ENCODE results near the gene FREM1. TPM values are rescaled to one million over a fixed set of nuclear protein-coding genes. Genes with fewer than 3 reads are reported as not detected.
A peak's percentile ranks its signal among the peaks of the same experiment; 100 is the strongest.

FREM1 gene
- total and polyA plus RNA-seq, 5 donors = 3.8 to 8.7 (median 5.3) TPM

DNA sequence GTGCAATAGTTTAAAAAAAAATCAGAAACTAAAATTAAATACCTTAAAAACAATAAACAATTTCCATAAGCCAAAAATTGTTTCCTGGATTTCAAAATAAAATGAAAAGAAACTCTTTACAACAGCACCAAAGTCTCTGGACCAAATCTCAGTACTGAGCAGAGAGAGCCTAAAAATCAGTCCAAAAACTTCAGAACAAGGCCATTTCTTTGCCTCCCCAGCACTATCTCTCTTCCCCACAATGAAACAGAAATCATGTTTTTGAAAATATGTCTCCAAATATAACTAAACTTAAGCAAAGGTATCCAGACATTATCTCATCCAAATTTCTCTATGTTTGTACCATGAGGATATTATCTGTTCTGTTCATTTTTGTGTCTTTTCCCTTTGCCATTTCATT lies 1.0 kb downstream of the FREM1 start:
- Histone ChIP-seq H3K27me3 (ENCODE audit: control insufficient read depth, insufficient read depth) (no peaks in the 10 kb centered on the region), H3K4me1 (ENCODE audit: control insufficient read depth, insufficient read depth, low read length) (peaks cover 4% of the 10 kb centered on the region), H3K4me3 (ENCODE audit: low read length) (peak overlapping the region; percentile 41), H3K27ac (ENCODE audit: low read length) (no peak overlapping the region), H3K9me3 (ENCODE audit: control insufficient read depth, low read length) (no peaks in the 10 kb centered on the region)
- ATAC-seq (no peak), DNase-seq (no peak)
- intact Hi-C loops (cut with DNase I) = no loop called here

DNA sequence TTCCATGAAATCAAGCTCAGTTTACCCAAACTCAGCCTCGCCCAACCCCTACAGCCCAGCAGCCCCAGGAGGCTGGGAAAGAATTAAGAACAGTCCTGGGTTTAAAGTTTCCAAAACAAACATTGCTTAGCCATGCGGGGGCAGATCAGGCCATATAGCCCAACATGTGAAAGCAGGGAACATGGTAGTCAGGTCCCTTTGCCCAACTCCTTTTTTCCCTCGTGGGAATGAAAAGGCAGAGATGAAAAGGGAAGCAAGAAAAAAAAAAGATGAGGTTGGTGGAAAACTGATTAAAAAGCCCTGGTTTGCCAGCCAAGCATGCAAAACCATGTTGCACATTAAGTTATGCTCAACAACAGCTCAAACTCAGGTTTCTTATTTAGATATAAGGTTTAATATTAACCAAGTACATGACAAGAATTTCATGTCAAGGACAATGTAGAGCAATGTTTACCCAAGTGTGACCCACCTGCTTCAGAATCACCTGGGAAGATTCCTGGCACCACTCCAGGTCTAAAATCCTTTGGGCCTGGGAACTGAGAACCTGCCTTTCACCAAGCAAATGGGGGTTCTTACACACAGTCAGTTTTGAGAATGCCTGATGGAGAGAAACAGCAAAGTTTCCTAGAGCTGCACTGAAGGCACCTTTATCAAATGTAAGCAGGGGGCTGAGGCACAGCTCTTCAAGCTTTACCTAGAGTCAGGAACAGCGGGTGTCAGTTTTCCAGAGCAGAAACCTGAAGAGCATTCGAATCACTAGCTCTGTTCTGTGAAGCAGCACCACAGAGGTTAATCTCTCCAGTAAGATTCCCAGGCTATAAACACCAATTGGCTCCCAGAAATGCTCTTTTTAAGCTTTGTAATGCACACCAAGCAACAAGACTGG lies 1.7 kb downstream of the FREM1 start:
- DNase-seq = no peak
- Histone ChIP-seq H3K9me3 (ENCODE audit: control insufficient read depth, low read length) (no peaks in the 10 kb centered on the region), H3K4me1 (ENCODE audit: control insufficient read depth, insufficient read depth, low read length) (peaks cover 4% of the 10 kb centered on the region), H3K27ac (ENCODE audit: low read length) (peak overlapping the region; percentile 48), H3K4me3 (ENCODE audit: low read length) (peak overlapping the region; percentile 41), H3K27me3 (ENCODE audit: control insufficient read depth, insufficient read depth) (no peaks in the 10 kb centered on the region)
- peak; percentile 30 to 32 for ATAC-seq
- intact Hi-C loops (cut with DNase I) = no loop called here
- 39% methylated on average over 5 of the region's 5 CpGs for WGBS

DNA sequence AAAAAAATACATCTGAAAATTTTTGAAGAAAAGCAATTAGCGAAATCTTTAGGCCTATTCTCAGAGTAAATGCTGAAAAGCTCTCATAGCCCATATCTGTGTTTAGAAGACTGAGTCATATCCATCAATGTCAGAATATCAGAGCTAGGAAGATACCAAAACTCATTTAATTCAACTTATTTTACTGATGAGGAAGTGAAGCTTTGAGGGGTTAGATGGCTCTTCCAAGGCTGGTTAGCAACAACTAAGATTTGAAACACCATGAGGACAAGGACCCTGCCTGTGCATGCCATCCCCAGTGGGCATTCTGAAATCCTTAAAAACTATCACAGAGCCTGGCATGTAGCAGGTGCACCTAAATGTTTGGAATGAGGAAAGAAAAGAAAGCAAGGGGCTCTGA lies 2.5 kb downstream of the FREM1 start:
- intact Hi-C loops (cut with DNase I) = no loop called here
- Histone ChIP-seq H3K4me1 (ENCODE audit: control insufficient read depth, insufficient read depth, low read length) (peaks cover 4% of the 10 kb centered on the region), H3K4me3 (ENCODE audit: low read length) (no peak overlapping the region), H3K27me3 (ENCODE audit: control insufficient read depth, insufficient read depth) (no peaks in the 10 kb centered on the region), H3K27ac (ENCODE audit: low read length) (no peak overlapping the region), H3K9me3 (ENCODE audit: control insufficient read depth, low read length) (no peaks in the 10 kb centered on the region)
- DNase-seq (no peak), ATAC-seq (no peak)
- 69% methylated on average over 1 of the region's 1 CpG for WGBS

DNA sequence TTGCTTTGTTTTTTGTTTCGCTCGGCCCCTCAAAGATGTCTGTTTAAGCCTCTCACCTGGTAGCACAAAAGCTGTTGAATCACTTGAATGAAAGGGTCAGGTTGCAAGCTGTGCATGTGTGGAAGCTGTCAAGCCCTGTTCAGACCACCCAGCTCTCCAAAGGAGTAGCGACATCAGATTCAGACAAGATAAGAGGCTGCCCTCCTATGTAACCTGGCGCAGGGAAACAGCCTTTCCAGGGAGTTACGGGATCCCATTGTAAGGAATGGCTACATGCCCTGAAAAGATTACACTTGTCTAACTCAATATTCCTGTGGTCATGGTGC lies 2.9 kb downstream of the FREM1 start:
- Histone ChIP-seq H3K27me3 (ENCODE audit: control insufficient read depth, insufficient read depth) (no peaks in the 10 kb centered on the region), H3K4me3 (ENCODE audit: low read length) (no peak overlapping the region), H3K4me1 (ENCODE audit: control insufficient read depth, insufficient read depth, low read length) (peaks cover 5% of the 10 kb centered on the region), H3K9me3 (ENCODE audit: control insufficient read depth, low read length) (no peaks in the 10 kb centered on the region), H3K27ac (ENCODE audit: low read length) (peak overlapping the region; percentile 66)
- intact Hi-C loops (cut with DNase I) = no loop called here
- 75% methylated on average over 5 of the region's 5 CpGs for WGBS
- DNase-seq (no peak), ATAC-seq (no peak)

DNA sequence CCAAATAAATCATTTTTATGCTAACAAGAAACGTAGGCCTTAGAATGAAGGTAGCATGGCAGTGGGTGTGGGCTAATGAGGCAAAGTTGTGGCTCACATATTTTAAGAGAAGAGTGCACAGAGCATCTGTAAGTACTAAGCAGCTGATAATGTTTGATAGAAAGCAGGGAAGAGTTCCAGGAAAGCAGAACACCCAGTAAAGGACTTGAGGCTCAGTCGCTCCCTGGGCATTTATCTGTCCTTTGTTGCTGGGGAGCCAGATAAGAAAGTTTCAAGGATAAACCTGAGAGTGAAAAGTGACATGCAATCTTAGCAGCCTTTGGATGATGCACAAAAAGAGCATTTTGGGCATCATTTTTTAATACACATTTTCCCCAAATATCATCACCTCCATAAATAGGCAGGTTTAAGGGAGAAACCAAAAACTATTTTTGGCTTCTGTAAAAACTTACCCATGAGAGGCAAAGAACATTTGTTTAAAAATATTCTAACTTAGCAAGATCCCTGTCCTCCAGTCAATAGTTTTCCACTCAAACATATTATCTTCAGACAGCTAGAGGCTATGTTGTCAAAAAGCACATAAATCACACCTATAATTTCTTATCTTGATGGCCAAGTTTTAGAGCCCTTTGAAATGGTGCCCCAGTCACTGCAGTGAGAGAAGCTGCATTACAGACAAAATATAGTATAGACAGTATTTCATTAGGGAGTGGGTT lies 3.4 kb downstream of the FREM1 start:
- no peak overlapping the region for H3K4me3 ChIP-seq (ENCODE audit: low read length)
- DNase-seq (no peak), ATAC-seq (peak in 1 of 2 donors; percentile 38)
- intact Hi-C loops (cut with DNase I) = no loop called here
- H3K4me1 ChIP-seq (ENCODE audit: control insufficient read depth, insufficient read depth, low read length) = peaks cover 6% of the 10 kb centered on the region
- WGBS = 36% methylated on average over 2 of the region's 2 CpGs
- H3K27ac ChIP-seq (ENCODE audit: low read length) = no peak overlapping the region
- H3K27me3 ChIP-seq (ENCODE audit: control insufficient read depth, insufficient read depth) = no peaks in the 10 kb centered on the region
- H3K9me3 ChIP-seq (ENCODE audit: control insufficient read depth, low read length) = no peaks in the 10 kb centered on the region

DNA sequence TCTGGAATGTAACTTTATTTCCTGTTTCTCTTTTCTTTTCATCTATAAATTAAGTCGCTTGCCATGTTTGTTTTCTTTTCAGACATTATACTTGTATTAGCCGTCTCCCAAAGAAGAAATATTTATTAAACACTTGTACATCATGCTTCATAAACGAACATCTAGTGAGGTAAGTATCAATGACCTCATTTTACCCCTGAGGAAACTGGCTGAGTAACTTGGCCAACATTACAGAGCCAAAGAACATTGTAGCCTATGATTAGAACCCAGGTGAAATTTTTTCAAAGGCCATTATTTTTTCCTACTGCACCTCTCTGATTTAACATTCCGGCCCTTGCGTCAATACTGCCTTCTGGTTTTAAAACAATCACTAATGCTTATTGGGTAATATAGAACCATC lies 4.2 kb downstream of the FREM1 start:
- WGBS = 58% methylated on average over 5 of the region's 5 CpGs
- H3K9me3 ChIP-seq (ENCODE audit: control insufficient read depth, low read length) = no peaks in the 10 kb centered on the region
- no peak overlapping the region for H3K27ac ChIP-seq (ENCODE audit: low read length)
- ATAC-seq (no peak), DNase-seq (no peak)
- no peak overlapping the region for H3K4me3 ChIP-seq (ENCODE audit: low read length)
- H3K27me3 ChIP-seq (ENCODE audit: control insufficient read depth, insufficient read depth) = no peaks in the 10 kb centered on the region
- H3K4me1 ChIP-seq (ENCODE audit: control insufficient read depth, insufficient read depth, low read length) = peaks cover 6% of the 10 kb centered on the region
- intact Hi-C loops (cut with DNase I) = no loop called here

DNA sequence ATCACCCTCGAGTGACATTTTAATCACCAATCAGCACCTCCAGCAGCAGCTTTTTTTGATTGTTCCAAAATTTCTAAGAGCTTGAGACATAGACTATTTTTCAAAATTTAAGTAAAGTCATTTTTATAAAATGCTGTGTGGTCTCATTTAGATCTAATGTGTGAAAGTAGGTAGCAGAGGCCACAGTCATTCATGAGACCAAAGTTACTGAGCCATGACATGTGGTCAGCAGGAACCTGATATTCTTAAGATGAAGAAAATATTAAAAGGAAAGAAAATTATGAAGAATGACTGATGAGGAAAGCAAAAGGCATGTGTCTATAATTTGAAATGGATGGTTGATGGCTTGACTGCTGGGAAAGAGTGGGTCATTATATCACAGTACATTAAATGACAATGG lies 7.2 kb downstream of the FREM1 start:
- H3K27ac ChIP-seq (ENCODE audit: low read length) = no peak overlapping the region
- no peaks in the 10 kb centered on the region for H3K9me3 ChIP-seq (ENCODE audit: control insufficient read depth, low read length)
- no peak for ATAC-seq
- intact Hi-C loops (cut with DNase I) = no loop called here
- peaks cover 6% of the 10 kb centered on the region for H3K4me1 ChIP-seq (ENCODE audit: control insufficient read depth, insufficient read depth, low read length)
- no peaks in the 10 kb centered on the region for H3K27me3 ChIP-seq (ENCODE audit: control insufficient read depth, insufficient read depth)
- no peak for DNase-seq
- 15% methylated on average over 1 of the region's 1 CpG for WGBS
- H3K4me3 ChIP-seq (ENCODE audit: low read length) = no peak overlapping the region

DNA sequence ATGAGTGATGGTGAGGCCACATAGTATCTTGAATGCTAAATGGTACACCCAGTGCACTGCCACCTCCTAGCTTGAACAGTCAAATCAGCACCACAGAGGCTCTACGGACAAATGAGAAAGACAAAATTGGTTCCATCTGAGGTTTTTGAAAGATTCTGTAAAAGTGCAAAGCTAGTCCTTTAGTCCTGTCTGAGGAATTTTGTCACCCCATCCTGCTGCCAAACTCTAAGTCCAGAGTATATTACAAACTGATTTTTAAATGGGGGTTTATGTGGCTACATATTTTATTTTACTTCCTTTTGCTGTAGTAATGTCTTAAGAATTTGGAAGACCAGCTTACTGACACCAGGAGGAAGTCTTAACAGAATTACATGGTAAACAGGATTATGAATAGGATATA lies 7.7 kb downstream of the FREM1 start:
- WGBS = 60% methylated on average over 1 of the region's 1 CpG
- no peak overlapping the region for H3K4me3 ChIP-seq (ENCODE audit: low read length)
- DNase-seq (no peak), ATAC-seq (no peak)
- no peaks in the 10 kb centered on the region for H3K27me3 ChIP-seq (ENCODE audit: control insufficient read depth, insufficient read depth)
- peaks cover 6% of the 10 kb centered on the region for H3K4me1 ChIP-seq (ENCODE audit: control insufficient read depth, insufficient read depth, low read length)
- intact Hi-C loops (cut with DNase I) = no loop called here
- no peak overlapping the region for H3K27ac ChIP-seq (ENCODE audit: low read length)
- no peaks in the 10 kb centered on the region for H3K9me3 ChIP-seq (ENCODE audit: control insufficient read depth, low read length)

DNA sequence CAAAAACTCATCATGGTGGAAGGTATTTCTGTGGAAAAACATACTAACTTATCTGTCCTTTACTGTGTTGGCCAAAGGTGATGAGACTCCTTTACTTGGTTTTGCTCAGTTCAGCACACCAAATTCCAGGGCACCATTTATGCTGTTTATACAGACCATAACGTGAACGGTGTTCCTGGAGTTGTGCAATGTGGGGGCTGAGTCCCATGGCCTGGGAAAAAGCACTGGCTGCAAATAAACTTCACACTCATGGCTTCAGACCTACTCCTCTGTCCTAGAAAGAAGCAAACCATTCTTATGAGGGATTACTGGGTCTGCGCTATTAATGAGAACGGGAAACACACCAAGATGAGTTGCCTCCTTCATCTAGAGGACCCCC lies 10.4 kb downstream of the FREM1 start:
- intact Hi-C loops (cut with DNase I) = no loop called here
- ATAC-seq (peak; percentile 47 to 55), DNase-seq (no peak)
- Histone ChIP-seq H3K4me1 (ENCODE audit: control insufficient read depth, insufficient read depth, low read length) (peaks cover 2% of the 10 kb centered on the region), H3K27me3 (ENCODE audit: control insufficient read depth, insufficient read depth) (no peaks in the 10 kb centered on the region), H3K4me3 (ENCODE audit: low read length) (no peak overlapping the region), H3K9me3 (ENCODE audit: control insufficient read depth, low read length) (no peaks in the 10 kb centered on the region), H3K27ac (ENCODE audit: low read length) (no peak overlapping the region)
- WGBS = 74% methylated on average over 4 of the region's 4 CpGs

DNA sequence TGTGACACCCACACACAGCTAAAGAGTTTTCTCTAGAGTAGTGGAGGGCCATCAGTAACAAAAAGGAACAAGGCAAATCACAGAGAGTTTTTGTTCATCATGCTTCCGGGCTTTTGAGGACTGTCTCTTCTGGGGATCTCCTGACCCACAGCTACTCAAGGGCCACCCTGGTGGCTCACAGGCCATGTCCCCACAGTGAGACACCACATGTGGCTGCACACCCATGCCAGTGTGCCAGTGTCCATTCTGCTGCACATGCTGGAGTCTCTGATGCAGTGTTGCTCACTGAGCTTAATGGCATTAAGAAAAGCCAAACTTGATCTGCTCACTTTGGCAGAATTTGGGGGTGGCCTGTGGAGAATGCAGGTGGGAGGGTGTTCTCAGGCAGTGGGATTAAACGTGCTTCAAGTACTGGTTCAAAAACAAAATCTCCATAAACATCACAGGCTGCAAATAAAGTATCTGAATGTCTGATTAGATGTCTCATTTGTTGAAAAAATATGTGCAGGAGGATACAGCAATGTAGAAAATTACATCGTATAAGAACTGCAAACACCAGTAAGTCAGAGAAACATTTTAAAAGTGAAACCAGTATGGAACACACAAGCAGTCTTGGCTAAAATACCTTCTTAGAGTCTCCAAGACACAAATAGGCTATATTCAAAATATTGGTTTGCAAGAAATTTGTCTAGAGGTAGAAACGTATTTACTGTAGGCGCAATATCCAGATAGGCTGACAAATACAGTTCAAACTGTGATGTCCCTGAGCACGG lies 11.0 kb downstream of the FREM1 start:
- intact Hi-C loops (cut with DNase I) = no loop called here
- Histone ChIP-seq H3K27ac (ENCODE audit: low read length) (no peak overlapping the region), H3K4me3 (ENCODE audit: low read length) (no peak overlapping the region), H3K27me3 (ENCODE audit: control insufficient read depth, insufficient read depth) (no peaks in the 10 kb centered on the region), H3K9me3 (ENCODE audit: control insufficient read depth, low read length) (no peaks in the 10 kb centered on the region), H3K4me1 (ENCODE audit: control insufficient read depth, insufficient read depth, low read length) (peaks cover 2% of the 10 kb centered on the region)
- WGBS = 70% methylated on average over 6 of the region's 6 CpGs
- ATAC-seq = peak in 1 of 2 donors; percentile 32
- no peak for DNase-seq

DNA sequence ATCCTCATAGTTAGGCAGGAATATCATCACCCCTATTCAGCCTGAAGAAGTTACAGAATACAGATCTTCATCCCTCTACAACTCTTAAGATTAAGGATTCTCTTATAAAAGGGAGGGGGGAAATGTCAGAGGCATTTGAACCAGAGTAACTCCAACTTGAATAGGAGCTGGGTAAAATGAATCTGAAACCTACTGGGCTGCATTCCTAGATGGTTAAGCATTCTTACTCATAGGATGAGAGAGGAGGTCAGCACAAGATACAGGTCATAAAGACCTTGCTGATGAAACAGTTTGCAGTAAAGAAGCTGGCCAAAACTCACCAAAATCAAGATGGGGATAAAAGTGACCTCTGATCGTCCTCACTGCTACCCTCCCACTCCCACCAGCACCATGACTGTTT lies 14.4 kb downstream of the FREM1 start:
- intact Hi-C loops (cut with DNase I) = no loop called here
- no peak overlapping the region for H3K27ac ChIP-seq (ENCODE audit: low read length)
- DNase-seq (no peak), ATAC-seq (no peak)
- WGBS = 69% methylated on average over 1 of the region's 1 CpG
- H3K27me3 ChIP-seq (ENCODE audit: control insufficient read depth, insufficient read depth) = no peaks in the 10 kb centered on the region
- H3K4me1 ChIP-seq (ENCODE audit: control insufficient read depth, insufficient read depth, low read length) = no peaks in the 10 kb centered on the region
- H3K9me3 ChIP-seq (ENCODE audit: control insufficient read depth, low read length) = no peaks in the 10 kb centered on the region
- no peak overlapping the region for H3K4me3 ChIP-seq (ENCODE audit: low read length)

Measured in right cardiac atrium (tissue), 5 donors.